IMR-90 (cell line): Measurements from ENCODE around the gene CYP46A1. TPM values are rescaled to one million over a fixed set of nuclear protein-coding genes. Genes with fewer than 3 reads are reported as not detected.

Source experiments
- ATAC-seq: fragments of 200-7000 bp; cut with Tn5 transposase; 2 replicates; pipeline ENCODE4 v1.9.1; 2020; ENCODE audit warnings: low read depth, mild to moderate bottlenecking, moderate library complexity
- BruUV-seq: library from RNA; stranded (reverse); fragments of 400-500 nt; replicated peaks from 2 replicates; lab custom pipeline; 2021; lab: Mats Ljungman, UMichigan
- CTCF ChIA-PET: fragments of 300-600 bp; formaldehyde crosslinking; extraction: SDS; loops from one replicate; lab custom pipeline; 2021; ENCODE audit warnings: antibody characterized with exemption; lab: Yijun Ruan, JAX
- POLR2A ChIA-PET: fragments of 300-600 bp; sonication (Branson Sonifier 250); formaldehyde crosslinking; loops from one replicate; lab custom pipeline; 2022; ENCODE audit warnings: antibody characterized with exemption; ENCODE audit not compliant: unreplicated experiment; lab: Charles Lee
- DNase-seq: peaks from one replicate; pipeline ENCODE4 v3.0.0; 2013
- H2AFZ ChIP-seq: replicated peaks from 2 replicates; pipeline ENCODE3; 2013; ENCODE audit warnings: low read length, mild to moderate bottlenecking; ENCODE audit not compliant: poor library complexity
- H2AK5ac ChIP-seq: 2 replicates; pipeline ENCODE4 v1.6.1; 2013; ENCODE audit warnings: low read depth, low read length, inconsistent platforms
- H2AK9ac ChIP-seq: replicated peaks from 2 replicates; pipeline ENCODE3; 2013; ENCODE audit warnings: mild to moderate bottlenecking, low read depth, low read length, moderate library complexity; ENCODE audit not compliant: poor library complexity
- H2BK120ac ChIP-seq: 2 replicates; pipeline ENCODE4 v1.6.1; 2013; ENCODE audit warnings: low read depth, low read length, inconsistent platforms
- H2BK15ac ChIP-seq: 3 replicates; pipeline ENCODE4 v1.6.1; 2013; ENCODE audit warnings: low read depth, low read length, inconsistent platforms
- H2BK20ac ChIP-seq: 2 replicates; pipeline ENCODE4 v1.6.1; 2013; ENCODE audit warnings: low read depth, mild to moderate bottlenecking, inconsistent platforms, low read length, moderate library complexity
- H2BK5ac ChIP-seq: 2 replicates; pipeline ENCODE4 v1.6.1; 2013; ENCODE audit warnings: mild to moderate bottlenecking, low read depth, low read length, inconsistent platforms; ENCODE audit not compliant: poor library complexity, severe bottlenecking
- H3K14ac ChIP-seq: replicated peaks from 2 replicates; pipeline ENCODE4 v1.6.1; 2013; ENCODE audit warnings: low read depth, low read length, inconsistent platforms
- H3K18ac ChIP-seq: 2 replicates; pipeline ENCODE4 v1.6.1; 2013; ENCODE audit warnings: low read depth, low read length, control low read depth
- H3K23ac ChIP-seq: 2 replicates; pipeline ENCODE4 v1.6.1; 2013; ENCODE audit warnings: low read depth, low read length, inconsistent platforms
- H3K27ac ChIP-seq: 2 replicates; pipeline ENCODE4 v1.5.1; 2013; ENCODE audit warnings: mild to moderate bottlenecking, control low read depth, low read length; ENCODE audit not compliant: insufficient read depth
- H3K27me3 ChIP-seq: 2 replicates; pipeline ENCODE4 v1.6.1; 2013; ENCODE audit warnings: low read length; ENCODE audit not compliant: control insufficient read depth, insufficient read depth
- H3K36me3 ChIP-seq: 2 replicates; pipeline ENCODE4 v1.6.1; 2013; ENCODE audit warnings: low read length, mixed read lengths; ENCODE audit not compliant: control insufficient read depth, insufficient read depth
- H3K4ac ChIP-seq: 2 replicates; pipeline ENCODE4 v1.6.1; 2013; ENCODE audit warnings: low read depth, low read length, inconsistent platforms
- H3K4me1 ChIP-seq: 2 replicates; pipeline ENCODE4 v1.6.1; 2013; ENCODE audit warnings: low read length, mixed read lengths; ENCODE audit not compliant: control insufficient read depth, insufficient read depth
- H3K4me2 ChIP-seq: 2 replicates; pipeline ENCODE4 v1.6.1; 2013; ENCODE audit warnings: low read depth, mild to moderate bottlenecking, control low read depth, low read length, moderate library complexity
- H3K4me3 ChIP-seq: 2 replicates; pipeline ENCODE4 v1.5.1; 2013; ENCODE audit warnings: low read depth, mild to moderate bottlenecking, control low read depth, low read length, moderate library complexity; ENCODE audit not compliant: insufficient read depth
- H3K56ac ChIP-seq: 2 replicates; pipeline ENCODE4 v1.6.1; 2013; ENCODE audit warnings: low read length, inconsistent platforms; ENCODE audit not compliant: insufficient read depth; ENCODE audit errors: extremely low read depth
- H3K79me1 ChIP-seq, 2 experiments: 2 replicates each; pipeline ENCODE4 v1.6.1; 2013; ENCODE audit warnings: low read length in 2 of 2, inconsistent platforms in 1 of 2, low read depth in 1 of 2
- H3K9ac ChIP-seq: 2 replicates; pipeline ENCODE4 v1.6.1; 2013; ENCODE audit warnings: low read depth, low read length, control low read depth
- H3K9me1 ChIP-seq: 2 replicates; pipeline ENCODE4 v1.6.1; 2013; ENCODE audit warnings: low read length, inconsistent platforms; ENCODE audit not compliant: insufficient read depth
- H3K9me3 ChIP-seq: 2 replicates; pipeline ENCODE4 v1.6.1; 2013; ENCODE audit warnings: low read length; ENCODE audit not compliant: control insufficient read depth, insufficient read depth
- H4K20me1 ChIP-seq: 2 replicates; pipeline ENCODE4 v1.6.1; 2013; ENCODE audit warnings: low read length, inconsistent platforms; ENCODE audit not compliant: insufficient read depth
- H4K5ac ChIP-seq: 2 replicates; pipeline ENCODE4 v1.6.1; 2013; ENCODE audit warnings: mild to moderate bottlenecking, low read depth, low read length, control low read depth
- H4K8ac ChIP-seq, 2 experiments: 2 replicates each; pipeline ENCODE4 v1.6.1; 2013; ENCODE audit warnings: low read depth in 2 of 2, low read length in 2 of 2, control low read depth in 1 of 2, inconsistent platforms in 1 of 2
- H4K91ac ChIP-seq: 2 replicates; pipeline ENCODE4 v1.6.1; 2013; ENCODE audit warnings: low read depth, low read length, inconsistent platforms; ENCODE audit not compliant: insufficient read depth
- CHD1 ChIP-seq: IDR thresholded peaks from 2 replicates; pipeline ENCODE4 v1.6.1; 2012; ENCODE audit warnings: low read depth, low read length, improper control_type of control experiment
- MAFK ChIP-seq: IDR thresholded peaks from 2 replicates; pipeline ENCODE4 v1.6.1; 2012; ENCODE audit warnings: low read depth, low read length, improper control_type of control experiment
- MAZ ChIP-seq: IDR thresholded peaks from 2 replicates; pipeline ENCODE4 v1.6.1; 2012; ENCODE audit warnings: low read depth, mild to moderate bottlenecking, low read length, improper control_type of control experiment, moderate library complexity, borderline replicate concordance
- NFE2L2 ChIP-seq: fragments of 150-350 bp; IDR thresholded peaks from 2 replicates; pipeline ENCODE4 v1.6.1; 2016; ENCODE audit warnings: low read depth, mild to moderate bottlenecking, low read length
- WGBS, 2 experiments: methylation state at CpG; one replicate each; pipeline versions ENCODE4 v1.1.5 to v1.1.7; 2013; ENCODE audit warnings: missing lambda C conversion rate in 2 of 2; ENCODE audit not compliant: insufficient read length in 1 of 2; ENCODE audit errors: extremely low coverage in 2 of 2; 5-methylcytosine and 5-hydroxymethylcytosine counted together
- dilution Hi-C: fragments of 300-500 bp; cut with HindIII; formaldehyde crosslinking; loops from one replicate; pipeline ENCODE4 v1.14.3; 2018; ENCODE audit warnings: low sequenced_read_pairs; ENCODE audit not compliant: unreplicated experiment
- in situ Hi-C: fragments of 300-500 bp; cut with MboI; formaldehyde crosslinking; loops from 3 replicates; pipeline ENCODE4 v1.14.3; 2019; ENCODE audit warnings: low sequenced_read_pairs, inconsistent platforms, mixed read lengths
- intact Hi-C: fragments of 100-400 bp; cut with micrococcal nuclease; formaldehyde crosslinking; loops from 2 replicates; pipeline ENCODE4 v1.10.0; 2022
- polyA plus RNA-seq, 3 experiments: library from polyadenylated mRNA; depleted of rRNA; stranded (reverse); fragments of >200 nt; gene quantifications; 2 replicates each; pipeline ENCODE4 v1.2.3, GENCODE V29; 2012; ENCODE audit warnings: low replicate concordance in 1 of 3
- total RNA-seq: library from RNA; depleted of rRNA; stranded (reverse); fragments of >200 nt; gene quantifications from 2 replicates; pipeline ENCODE4 v1.2.3, GENCODE V29; 2012
- TF ChIP-seq, protein P1 (sequence below): fragments of 150-350 bp; IDR thresholded peaks from 2 replicates; pipeline ENCODE4 v1.6.1; 2016; ENCODE audit warnings: low read depth, mild to moderate bottlenecking, low read length, moderate library complexity, borderline replicate concordance

The CYP46A1 gene
- total and polyA plus RNA-seq, 2 of the 4 experiments (the other 2 are of a cell fraction): 0.18 to 0.31 TPM

DNA sequence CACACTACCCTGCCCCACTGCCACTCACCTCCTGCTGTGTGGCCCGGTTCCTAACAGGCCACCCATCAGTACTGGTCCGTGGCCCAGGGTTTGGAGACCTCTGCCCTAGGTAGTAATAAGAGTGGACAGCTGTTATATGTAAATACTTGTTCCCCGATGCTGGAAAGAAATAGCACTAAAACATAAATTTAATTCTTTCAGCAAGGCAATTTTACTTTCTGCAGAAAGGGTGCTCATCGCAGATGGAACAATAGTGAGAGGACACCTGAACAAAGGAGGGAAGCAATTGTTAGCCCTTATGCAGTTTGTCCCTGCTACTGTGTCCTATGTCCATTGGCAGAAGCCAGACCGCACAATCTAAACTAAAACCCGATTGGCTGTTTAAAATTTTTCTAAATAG, 5.9 kb upstream of the CYP46A1 start:
- no peak overlapping the region for H3K56ac ChIP-seq
- H2AK5ac ChIP-seq: no peak overlapping the region
- POLR2A ChIA-PET: no interaction called here
- H2AK9ac ChIP-seq: no peak overlapping the region
- BruUV-seq: no TSS peak
- dilution Hi-C loops (no loop called here), in situ Hi-C loops (no loop called here), intact Hi-C loops (no loop called here)
- H3K9me1 ChIP-seq: no peaks in the 10 kb centered on the region
- H3K18ac ChIP-seq: no peak overlapping the region
- H4K91ac ChIP-seq: no peak overlapping the region
- no peak overlapping the region for H3K4ac ChIP-seq
- no peak overlapping the region for H3K4me3 ChIP-seq
- H3K14ac ChIP-seq: no peak overlapping the region
- H4K20me1 ChIP-seq: no peaks in the 10 kb centered on the region
- CTCF ChIA-PET: no interaction called here
- no peak overlapping the region for H2BK120ac ChIP-seq
- H3K4me2 ChIP-seq: no peak overlapping the region
- peaks cover 18% of the 10 kb centered on the region for H3K9me3 ChIP-seq
- H3K27ac ChIP-seq: no peak overlapping the region
- peaks cover 5% of the 10 kb centered on the region for H3K4me1 ChIP-seq
- DNase-seq: no peak
- H3K36me3 ChIP-seq: no peaks in the 10 kb centered on the region
- peaks cover 19% of the 10 kb centered on the region for H3K27me3 ChIP-seq
- WGBS, 2 experiments: no CpG with 5 or more reads among the region's 6 CpGs
- H4K5ac ChIP-seq: no peak overlapping the region
- no peak overlapping the region for H2BK5ac ChIP-seq
- no peaks in the 10 kb centered on the region for H3K79me1 ChIP-seq
- H2BK20ac ChIP-seq: no peak overlapping the region
- no peak for ATAC-seq
- TF ChIP-seq MAFK: no peak
- TF ChIP-seq NFE2L2: no peak
- TF ChIP-seq, protein P1, sequence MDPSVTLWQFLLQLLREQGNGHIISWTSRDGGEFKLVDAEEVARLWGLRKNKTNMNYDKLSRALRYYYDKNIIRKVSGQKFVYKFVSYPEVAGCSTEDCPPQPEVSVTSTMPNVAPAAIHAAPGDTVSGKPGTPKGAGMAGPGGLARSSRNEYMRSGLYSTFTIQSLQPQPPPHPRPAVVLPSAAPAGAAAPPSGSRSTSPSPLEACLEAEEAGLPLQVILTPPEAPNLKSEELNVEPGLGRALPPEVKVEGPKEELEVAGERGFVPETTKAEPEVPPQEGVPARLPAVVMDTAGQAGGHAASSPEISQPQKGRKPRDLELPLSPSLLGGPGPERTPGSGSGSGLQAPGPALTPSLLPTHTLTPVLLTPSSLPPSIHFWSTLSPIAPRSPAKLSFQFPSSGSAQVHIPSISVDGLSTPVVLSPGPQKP: no peak
- no peak for TF ChIP-seq CHD1
- TF ChIP-seq MAZ: no peak
- no peak overlapping the region for H2BK15ac ChIP-seq
- H3K23ac ChIP-seq: no peak overlapping the region
- no peak overlapping the region for H3K9ac ChIP-seq
- no peak overlapping the region for H4K8ac ChIP-seq
- no peak overlapping the region for H2AFZ ChIP-seq
